ENCODE results near the gene POU2AF1. TPM values are rescaled to one million over a fixed set of nuclear protein-coding genes. Genes with fewer than 3 reads are reported as not detected.

Gene POU2AF1
- total and polyA plus RNA-seq, 4 donors: 0.21 to 2.0 (median 0.83) TPM

DNA sequence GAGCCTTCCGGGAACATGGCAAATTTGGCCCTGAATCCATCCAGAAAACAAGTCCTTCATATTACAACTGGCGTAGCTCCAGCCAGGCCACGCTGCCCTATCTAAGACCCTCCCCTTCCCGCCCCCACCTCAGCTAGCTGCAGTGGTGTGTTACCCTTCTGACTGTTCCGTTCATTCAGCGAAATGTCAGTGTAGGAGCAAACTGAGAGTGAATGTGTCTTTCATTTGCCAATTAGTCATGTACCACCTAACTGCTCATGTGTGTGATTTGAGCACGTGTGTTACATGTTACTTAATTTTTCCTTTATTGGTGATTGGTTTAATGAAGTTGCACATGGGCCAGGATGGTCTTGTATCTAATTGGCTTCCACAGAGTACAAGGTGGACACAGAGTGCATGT lies 34.8 kb upstream of the POU2AF1 start:
- Histone ChIP-seq H3K27ac (ENCODE audit: low read depth in 1 of 2, low read length in 2 of 2) (no peak overlapping the region), H3K9ac (ENCODE audit: low read depth in 1 of 2, low read length in 2 of 2) (no peak overlapping the region), H3K4me1 (ENCODE audit: control insufficient read depth in 4 of 4, insufficient read depth in 4 of 4, low read length in 3 of 4) (peaks cover 0 to 14% (median 9%) of the 10 kb centered on the region in 4 donors), H3K9me3 (ENCODE audit: control insufficient read depth in 4 of 4, low read length in 3 of 4) (no peaks in the 10 kb centered on the region), H3K27me3 (ENCODE audit: control insufficient read depth in 4 of 4, insufficient read depth in 4 of 4, low read length in 3 of 4) (no peaks in the 10 kb centered on the region), H3K4me3 (ENCODE audit: low read depth in 1 of 3, low read length in 3 of 3) (no peak overlapping the region), H3K36me3 (ENCODE audit: control insufficient read depth in 4 of 4, insufficient read depth in 3 of 4, low read depth in 1 of 4, low read length in 3 of 4) (no peaks in the 10 kb centered on the region)
- no peak for DNase-seq (ENCODE audit: low spot score)
- no peak for TF ChIP-seq CTCF (IDR thresholded peaks at IDR 0.05; ENCODE audit: low read depth, low read length, missing input control)
- no peak for TF ChIP-seq NR2F2 (IDR thresholded peaks at IDR 0.05)
- TF ChIP-seq, protein P1, sequence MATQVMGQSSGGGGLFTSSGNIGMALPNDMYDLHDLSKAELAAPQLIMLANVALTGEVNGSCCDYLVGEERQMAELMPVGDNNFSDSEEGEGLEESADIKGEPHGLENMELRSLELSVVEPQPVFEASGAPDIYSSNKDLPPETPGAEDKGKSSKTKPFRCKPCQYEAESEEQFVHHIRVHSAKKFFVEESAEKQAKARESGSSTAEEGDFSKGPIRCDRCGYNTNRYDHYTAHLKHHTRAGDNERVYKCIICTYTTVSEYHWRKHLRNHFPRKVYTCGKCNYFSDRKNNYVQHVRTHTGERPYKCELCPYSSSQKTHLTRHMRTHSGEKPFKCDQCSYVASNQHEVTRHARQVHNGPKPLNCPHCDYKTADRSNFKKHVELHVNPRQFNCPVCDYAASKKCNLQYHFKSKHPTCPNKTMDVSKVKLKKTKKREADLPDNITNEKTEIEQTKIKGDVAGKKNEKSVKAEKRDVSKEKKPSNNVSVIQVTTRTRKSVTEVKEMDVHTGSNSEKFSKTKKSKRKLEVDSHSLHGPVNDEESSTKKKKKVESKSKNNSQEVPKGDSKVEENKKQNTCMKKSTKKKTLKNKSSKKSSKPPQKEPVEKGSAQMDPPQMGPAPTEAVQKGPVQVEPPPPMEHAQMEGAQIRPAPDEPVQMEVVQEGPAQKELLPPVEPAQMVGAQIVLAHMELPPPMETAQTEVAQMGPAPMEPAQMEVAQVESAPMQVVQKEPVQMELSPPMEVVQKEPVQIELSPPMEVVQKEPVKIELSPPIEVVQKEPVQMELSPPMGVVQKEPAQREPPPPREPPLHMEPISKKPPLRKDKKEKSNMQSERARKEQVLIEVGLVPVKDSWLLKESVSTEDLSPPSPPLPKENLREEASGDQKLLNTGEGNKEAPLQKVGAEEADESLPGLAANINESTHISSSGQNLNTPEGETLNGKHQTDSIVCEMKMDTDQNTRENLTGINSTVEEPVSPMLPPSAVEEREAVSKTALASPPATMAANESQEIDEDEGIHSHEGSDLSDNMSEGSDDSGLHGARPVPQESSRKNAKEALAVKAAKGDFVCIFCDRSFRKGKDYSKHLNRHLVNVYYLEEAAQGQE (IDR thresholded peaks at IDR 0.05): no peak
- no peak for TF ChIP-seq FOXA2 (IDR thresholded peaks at IDR 0.05)
- no peak for TF ChIP-seq JUND (IDR thresholded peaks at IDR 0.05)
- TF ChIP-seq HNF4G (IDR thresholded peaks at IDR 0.05): no peak
- TF ChIP-seq GABPA (IDR thresholded peaks at IDR 0.05 in 1 of 2, conservative IDR thresholded peaks at IDR 0.05 in 1 of 2): no peak
- no peak for TF ChIP-seq SP1 (IDR thresholded peaks at IDR 0.05)
- no peak for TF ChIP-seq ZBTB33 (IDR thresholded peaks at IDR 0.05)
- TF ChIP-seq FOXA1 (IDR thresholded peaks at IDR 0.05): no peak
- TF ChIP-seq RAD21 (IDR thresholded peaks at IDR 0.05): no peak
- no peak for TF ChIP-seq MAX (IDR thresholded peaks at IDR 0.05)
- TF ChIP-seq ATF3 (IDR thresholded peaks at IDR 0.05): no peak
- no peak for TF ChIP-seq HNF4A (conservative IDR thresholded peaks at IDR 0.05)
- TF ChIP-seq RXRA (IDR thresholded peaks at IDR 0.05): no peak
- no peak for TF ChIP-seq TAF1 (conservative IDR thresholded peaks at IDR 0.05)
- TF ChIP-seq EGR1 (IDR thresholded peaks at IDR 0.05; ENCODE audit: low read depth in 2 of 2): no peak
- WGBS: 94% methylated on average over 7 of the region's 7 CpGs

GRCh38 chr11:111412293-111412692 lies 33.2 kb upstream of the POU2AF1 start:
- TF ChIP-seq RAD21 (IDR thresholded peaks at IDR 0.05) (no peak), YY1 (IDR thresholded peaks at IDR 0.05) (no peak), EGR1 (IDR thresholded peaks at IDR 0.05; ENCODE audit: low read depth in 2 of 2) (no peak), TAF1 (conservative IDR thresholded peaks at IDR 0.05) (no peak), CTCF (IDR thresholded peaks at IDR 0.05; ENCODE audit: low read depth, low read length, missing input control) (no peak), JUND (IDR thresholded peaks at IDR 0.05) (no peak), NR2F2 (IDR thresholded peaks at IDR 0.05) (no peak), GABPA (IDR thresholded peaks at IDR 0.05 in 1 of 2, conservative IDR thresholded peaks at IDR 0.05 in 1 of 2) (no peak), MAX (IDR thresholded peaks at IDR 0.05) (no peak), HNF4A (conservative IDR thresholded peaks at IDR 0.05) (no peak), FOXA2 (IDR thresholded peaks at IDR 0.05) (no peak), SP1 (IDR thresholded peaks at IDR 0.05) (no peak)
- Histone ChIP-seq H3K27me3 (ENCODE audit: control insufficient read depth in 4 of 4, insufficient read depth in 4 of 4, low read length in 3 of 4) (no peaks in the 10 kb centered on the region), H3K9ac (ENCODE audit: low read depth in 1 of 2, low read length in 2 of 2) (no peak overlapping the region), H3K27ac (ENCODE audit: low read depth in 1 of 2, low read length in 2 of 2) (no peak overlapping the region), H3K36me3 (ENCODE audit: control insufficient read depth in 4 of 4, insufficient read depth in 3 of 4, low read depth in 1 of 4, low read length in 3 of 4) (no peaks in the 10 kb centered on the region), H3K4me1 (ENCODE audit: control insufficient read depth in 4 of 4, insufficient read depth in 4 of 4, low read length in 3 of 4) (peaks cover 0 to 5% (median 3%) of the 10 kb centered on the region in 4 donors), H3K4me3 (ENCODE audit: low read depth in 1 of 3, low read length in 3 of 3) (no peak overlapping the region), H3K9me3 (ENCODE audit: control insufficient read depth in 4 of 4, low read length in 3 of 4) (no peaks in the 10 kb centered on the region)
- DNase-seq (ENCODE audit: low spot score): no peak
- 87% methylated on average over 3 of the region's 3 CpGs for WGBS

All from liver (tissue), 9 donors.